Measurements from ENCODE around the gene PLXNA4.

PLXNA4 gene

DNA sequence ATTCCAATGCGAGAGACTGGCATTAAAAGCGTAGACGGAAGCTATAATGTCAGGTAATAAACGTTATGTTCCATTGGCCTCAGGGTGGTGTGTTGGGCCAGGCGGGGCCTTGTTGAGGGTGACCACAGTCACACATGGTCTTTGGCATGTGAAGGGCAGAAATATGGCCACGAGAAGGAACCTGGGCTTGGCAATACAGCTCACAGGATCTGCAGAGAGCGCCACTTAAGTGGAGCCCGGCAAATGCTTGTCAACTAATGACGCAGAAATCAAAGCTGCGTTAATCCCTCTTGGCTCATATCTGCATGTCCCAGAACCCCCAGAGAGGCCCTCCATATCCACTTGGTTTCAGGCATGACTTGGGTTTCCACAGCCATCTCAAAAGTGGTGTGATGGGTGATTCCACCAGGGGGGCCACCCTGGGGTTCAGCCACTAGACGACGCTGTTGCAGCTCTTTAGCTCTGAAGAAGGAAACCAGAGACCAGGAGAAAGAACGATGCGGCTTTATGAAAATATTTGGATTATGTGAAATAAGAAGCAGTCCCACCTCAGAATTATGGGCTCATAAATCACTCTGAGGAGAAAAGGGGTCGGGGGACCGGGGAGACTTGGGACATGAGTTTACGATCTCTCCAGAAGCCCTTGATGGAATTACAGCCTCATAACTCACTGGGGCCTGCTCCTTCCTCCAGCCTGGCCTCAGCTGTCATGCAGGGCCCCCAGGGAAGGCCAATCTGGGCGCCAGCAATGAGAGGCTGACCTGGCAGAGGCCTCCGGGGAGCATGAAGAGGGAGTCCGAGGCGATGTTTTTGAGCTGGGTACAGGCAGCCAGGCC lies 462.5 kb downstream of the PLXNA4 start:
- Histone ChIP-seq H3F3A (ENCODE audit: insufficient read depth) (no peaks in the 10 kb centered on the region), H3K36me3 (ENCODE audit: low read length) (no peaks in the 10 kb centered on the region), H3K27me3 (ENCODE audit: low read length) (no peaks in the 10 kb centered on the region), H2AFZ (ENCODE audit: low read depth, low read length, severe bottlenecking) (no peak overlapping the region), H3K79me2 (ENCODE audit: insufficient read depth, low read length) (no peaks in the 10 kb centered on the region), H3K9me3 (ENCODE audit: insufficient read depth, low read length) (no peaks in the 10 kb centered on the region), H3K4me2 (ENCODE audit: low read depth, low read length, poor library complexity, severe bottlenecking) (no peak overlapping the region), H4K20me1 (ENCODE audit: low read depth, low read length) (no peaks in the 10 kb centered on the region), H3K9me2 (replicated peaks; ENCODE audit: insufficient read depth, low read length) (no peaks in the 10 kb centered on the region), H3K9ac (ENCODE audit: low read length) (no peak overlapping the region), H3K27ac (ENCODE audit: low read depth, low read length) (no peak overlapping the region), H3K4me3 (ENCODE audit: insufficient read depth, low read length, poor library complexity, severe bottlenecking) (no peak overlapping the region)
- TF ChIP-seq, protein P1, sequence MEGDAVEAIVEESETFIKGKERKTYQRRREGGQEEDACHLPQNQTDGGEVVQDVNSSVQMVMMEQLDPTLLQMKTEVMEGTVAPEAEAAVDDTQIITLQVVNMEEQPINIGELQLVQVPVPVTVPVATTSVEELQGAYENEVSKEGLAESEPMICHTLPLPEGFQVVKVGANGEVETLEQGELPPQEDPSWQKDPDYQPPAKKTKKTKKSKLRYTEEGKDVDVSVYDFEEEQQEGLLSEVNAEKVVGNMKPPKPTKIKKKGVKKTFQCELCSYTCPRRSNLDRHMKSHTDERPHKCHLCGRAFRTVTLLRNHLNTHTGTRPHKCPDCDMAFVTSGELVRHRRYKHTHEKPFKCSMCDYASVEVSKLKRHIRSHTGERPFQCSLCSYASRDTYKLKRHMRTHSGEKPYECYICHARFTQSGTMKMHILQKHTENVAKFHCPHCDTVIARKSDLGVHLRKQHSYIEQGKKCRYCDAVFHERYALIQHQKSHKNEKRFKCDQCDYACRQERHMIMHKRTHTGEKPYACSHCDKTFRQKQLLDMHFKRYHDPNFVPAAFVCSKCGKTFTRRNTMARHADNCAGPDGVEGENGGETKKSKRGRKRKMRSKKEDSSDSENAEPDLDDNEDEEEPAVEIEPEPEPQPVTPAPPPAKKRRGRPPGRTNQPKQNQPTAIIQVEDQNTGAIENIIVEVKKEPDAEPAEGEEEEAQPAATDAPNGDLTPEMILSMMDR (IDR thresholded peaks at IDR 0.05; ENCODE audit: insufficient read depth, low read length, poor library complexity, severe bottlenecking) = no peak
- TF ChIP-seq EZH2phosphoT487 (conservative IDR thresholded peaks at IDR 0.05; ENCODE audit: low read length) = no peak

DNA sequence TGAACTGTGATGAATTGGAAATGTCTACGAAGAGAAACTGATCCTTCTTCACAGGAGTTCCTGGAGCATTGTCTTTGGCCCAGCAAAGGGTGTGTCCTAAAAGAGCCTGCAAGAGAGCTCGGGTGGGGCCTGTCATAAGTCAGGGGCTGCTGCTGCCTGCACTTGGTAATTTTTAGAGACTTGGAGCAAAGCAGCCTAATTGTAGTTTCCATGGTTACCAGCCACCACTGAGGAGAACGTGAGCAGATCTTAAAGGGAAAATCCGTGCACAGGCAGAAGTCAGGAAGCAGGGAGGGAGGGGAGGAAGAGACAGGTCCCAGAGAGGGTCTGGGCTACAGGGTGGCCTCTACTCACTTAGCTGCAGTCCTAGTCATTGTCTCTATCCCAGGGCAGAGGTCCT lies 463.6 kb downstream of the PLXNA4 start:
- Histone ChIP-seq H3K9me2 (replicated peaks; ENCODE audit: insufficient read depth, low read length) (no peaks in the 10 kb centered on the region), H3K27me3 (ENCODE audit: low read length) (no peaks in the 10 kb centered on the region), H3F3A (ENCODE audit: insufficient read depth) (no peaks in the 10 kb centered on the region), H3K36me3 (ENCODE audit: low read length) (no peaks in the 10 kb centered on the region), H3K27ac (ENCODE audit: low read depth, low read length) (no peak overlapping the region), H3K4me3 (ENCODE audit: insufficient read depth, low read length, poor library complexity, severe bottlenecking) (no peak overlapping the region), H4K20me1 (ENCODE audit: low read depth, low read length) (no peaks in the 10 kb centered on the region), H3K79me2 (ENCODE audit: insufficient read depth, low read length) (no peaks in the 10 kb centered on the region), H3K4me2 (ENCODE audit: low read depth, low read length, poor library complexity, severe bottlenecking) (no peak overlapping the region), H2AFZ (ENCODE audit: low read depth, low read length, severe bottlenecking) (no peak overlapping the region), H3K9me3 (ENCODE audit: insufficient read depth, low read length) (no peaks in the 10 kb centered on the region), H3K9ac (ENCODE audit: low read length) (no peak overlapping the region)
- no peak for TF ChIP-seq EZH2phosphoT487 (conservative IDR thresholded peaks at IDR 0.05; ENCODE audit: low read length)
- TF ChIP-seq, protein P1 (IDR thresholded peaks at IDR 0.05; ENCODE audit: insufficient read depth, low read length, poor library complexity, severe bottlenecking) = no peak

DNA sequence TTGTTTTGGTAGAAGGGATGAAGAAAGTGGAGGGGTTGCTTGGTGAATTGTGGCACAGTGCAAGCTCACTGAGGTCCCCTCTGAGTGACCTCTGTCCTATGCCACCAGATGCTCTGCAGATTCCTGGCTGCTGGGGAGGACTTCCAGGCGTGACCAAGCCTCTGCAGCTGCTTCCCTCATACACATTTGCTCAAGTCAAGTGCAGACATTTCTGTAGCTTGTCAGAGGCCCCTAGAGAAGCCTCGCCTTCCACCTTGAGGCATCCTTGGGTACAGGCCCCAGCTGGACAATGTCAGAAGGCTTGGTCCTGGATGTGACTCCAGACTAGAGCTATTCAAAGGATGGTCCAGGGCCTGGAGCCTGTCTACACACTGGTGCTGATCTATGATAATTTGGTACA lies 464.2 kb downstream of the PLXNA4 start:
- H3K27me3 ChIP-seq (ENCODE audit: low read length) = no peaks in the 10 kb centered on the region
- no peaks in the 10 kb centered on the region for H3K9me3 ChIP-seq (ENCODE audit: insufficient read depth, low read length)
- H4K20me1 ChIP-seq (ENCODE audit: low read depth, low read length) = no peaks in the 10 kb centered on the region
- H3K9me2 ChIP-seq (replicated peaks; ENCODE audit: insufficient read depth, low read length) = no peaks in the 10 kb centered on the region
- no peak overlapping the region for H3K4me2 ChIP-seq (ENCODE audit: low read depth, low read length, poor library complexity, severe bottlenecking)
- no peak overlapping the region for H3K9ac ChIP-seq (ENCODE audit: low read length)
- no peaks in the 10 kb centered on the region for H3F3A ChIP-seq (ENCODE audit: insufficient read depth)
- H3K36me3 ChIP-seq (ENCODE audit: low read length) = no peaks in the 10 kb centered on the region
- no peak overlapping the region for H3K27ac ChIP-seq (ENCODE audit: low read depth, low read length)
- H3K4me3 ChIP-seq (ENCODE audit: insufficient read depth, low read length, poor library complexity, severe bottlenecking) = no peak overlapping the region
- TF ChIP-seq EZH2phosphoT487 (conservative IDR thresholded peaks at IDR 0.05; ENCODE audit: low read length) = no peak
- TF ChIP-seq, protein P1 (IDR thresholded peaks at IDR 0.05; ENCODE audit: insufficient read depth, low read length, poor library complexity, severe bottlenecking) = no peak
- no peaks in the 10 kb centered on the region for H3K79me2 ChIP-seq (ENCODE audit: insufficient read depth, low read length)
- H2AFZ ChIP-seq (ENCODE audit: low read depth, low read length, severe bottlenecking) = no peak overlapping the region
